GM19351 (cell line): ENCODE measurements around the gene RNF6.

Source experiments
- ATAC-seq: cut with Tn5 transposase; IDR thresholded peaks from one replicate; pipeline ENCODE4 v1.9.1; 2021; ENCODE audit warnings: mild to moderate bottlenecking, moderate library complexity; ENCODE audit not compliant: unreplicated experiment

Gene RNF6

GRCh38 chr13:26168237-26168814, 53.8 kb downstream of the RNF6 start:
- no peak for ATAC-seq

- ATAC-seq, result no peak
These were observed 58.3 kb downstream of the RNF6 start for GRCh38 chr13:26163812-26164211.
